Measurements from ENCODE around the gene APOF. TPM values are rescaled to one million over a fixed set of nuclear protein-coding genes. Genes with fewer than 3 reads are reported as not detected.
A peak's percentile ranks its signal among the peaks of the same experiment; 100 is the strongest.

The APOF gene
- total RNA-seq, 1 experiment from 2014 or later = not detected

DNA sequence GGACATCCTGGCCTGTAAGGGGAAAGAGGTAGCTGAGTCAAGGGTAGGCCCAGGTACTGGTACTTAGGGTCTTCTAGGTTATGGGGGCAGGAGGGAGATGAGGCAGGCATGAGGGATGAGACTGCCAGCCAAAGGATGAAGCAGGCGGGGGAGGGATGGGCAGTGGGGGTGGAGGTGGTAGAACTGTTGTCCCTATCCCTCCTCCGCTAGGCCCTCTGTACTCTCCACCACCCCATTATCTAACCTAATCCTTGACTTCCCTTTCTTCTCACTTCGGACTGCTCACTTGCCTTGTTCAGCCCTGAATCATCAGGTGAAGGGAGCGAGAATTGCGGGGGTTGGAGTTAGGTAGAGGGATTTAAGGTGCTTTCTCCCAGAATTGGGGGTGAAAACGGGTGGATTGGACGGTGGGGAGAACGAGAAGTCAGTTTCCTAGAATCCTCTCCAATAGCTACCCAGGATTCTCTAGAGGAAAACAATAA is 29.4 kb downstream of the APOF start:
- Histone ChIP-seq H2BK15ac (ENCODE audit: low read depth, low read length) (no peak overlapping the region), H3K4ac (ENCODE audit: low read depth, low read length) (no peak overlapping the region; the same call in 1 of the 2 replicates), H2AFZ (ENCODE audit: low read length) (peak overlapping the region; percentile 45), H3K23me2 (ENCODE audit: insufficient read length, low read depth, low read length, poor library complexity, severe bottlenecking) (peaks cover 9% of the 10 kb centered on the region), H3K4me1 (ENCODE audit: insufficient read depth, low read length) (peaks cover 10% of the 10 kb centered on the region), H3K79me1 (ENCODE audit: insufficient read depth, low read depth, low read length, poor library complexity, severe bottlenecking) (no peaks in the 10 kb centered on the region), H3K27me3 (ENCODE audit: insufficient read depth, low read length) (no peaks in the 10 kb centered on the region), H4K8ac (replicated peaks; ENCODE audit: insufficient read length, low read depth, low read length) (peak overlapping the region; percentile 28), H3K14ac (ENCODE audit: insufficient read depth, low read length) (peak overlapping the region; percentile 3; the same call in 1 of the 2 replicates), H4K5ac (ENCODE audit: insufficient read length, low read depth, low read length) (peak overlapping the region; percentile 66), H2BK12ac (ENCODE audit: insufficient read length, low read depth, low read length) (peak overlapping the region; percentile 18), H2AK5ac (ENCODE audit: insufficient read length, low read length) (no peak overlapping the region), H3K79me2 (ENCODE audit: insufficient read depth, low read length) (no peaks in the 10 kb centered on the region), H2BK120ac (ENCODE audit: low read depth, low read length, poor library complexity, severe bottlenecking) (peak overlapping the region; percentile 78), H3K9ac (ENCODE audit: extremely low read depth, insufficient read length, low read length) (peak overlapping the region; percentile 81), H3K4me2 (ENCODE audit: insufficient read depth, insufficient read length, low read length) (peak overlapping the region; percentile 68), H3T11ph (ENCODE audit: low read length) (no peak overlapping the region), H3K27ac (ENCODE audit: insufficient read length, low read depth, low read length) (peak overlapping the region; percentile 81), H4K20me1 (ENCODE audit: control insufficient read depth, insufficient read depth, insufficient read length) (no peaks in the 10 kb centered on the region), H3K9me3 (ENCODE audit: control insufficient read depth, low read depth, low read length) (no peaks in the 10 kb centered on the region), H3K56ac (ENCODE audit: insufficient read length, low read depth, low read length) (no peak overlapping the region), H3K23ac (ENCODE audit: insufficient read length, low read depth, low read length) (no peak overlapping the region), H2BK5ac (ENCODE audit: insufficient read length, low read length) (peak overlapping the region; percentile 23), H2BK20ac (ENCODE audit: low read depth, low read length, poor library complexity, severe bottlenecking) (no peak overlapping the region), H3K18ac (ENCODE audit: insufficient read length, low read depth, low read length) (peak overlapping the region; percentile 58), H4K91ac (ENCODE audit: insufficient read length, low read depth, low read length) (no peak overlapping the region)
- H3K27me3 Mint-ChIP-seq (ENCODE audit: low read depth) = no peaks in the 10 kb centered on the region; the same call in none of the 2 replicates
- no peak for DNase-seq
- H3K36me3 Mint-ChIP-seq (ENCODE audit: insufficient read depth in 1 of 3, low read depth in 3 of 3) = peaks cover 0 to 4% (median 3%) of the 10 kb centered on the region in 3 experiments; a peak in 2 of 7 replicates
- H3K4me1 Mint-ChIP-seq = peaks cover 30% of the 10 kb centered on the region in 2 experiments
- WGBS (ENCODE audit: extremely low coverage, insufficient read length, low lambda C conversion rate) = no CpG with 5 or more reads among the region's 8 CpGs
- TF ChIP-seq, protein P1, sequence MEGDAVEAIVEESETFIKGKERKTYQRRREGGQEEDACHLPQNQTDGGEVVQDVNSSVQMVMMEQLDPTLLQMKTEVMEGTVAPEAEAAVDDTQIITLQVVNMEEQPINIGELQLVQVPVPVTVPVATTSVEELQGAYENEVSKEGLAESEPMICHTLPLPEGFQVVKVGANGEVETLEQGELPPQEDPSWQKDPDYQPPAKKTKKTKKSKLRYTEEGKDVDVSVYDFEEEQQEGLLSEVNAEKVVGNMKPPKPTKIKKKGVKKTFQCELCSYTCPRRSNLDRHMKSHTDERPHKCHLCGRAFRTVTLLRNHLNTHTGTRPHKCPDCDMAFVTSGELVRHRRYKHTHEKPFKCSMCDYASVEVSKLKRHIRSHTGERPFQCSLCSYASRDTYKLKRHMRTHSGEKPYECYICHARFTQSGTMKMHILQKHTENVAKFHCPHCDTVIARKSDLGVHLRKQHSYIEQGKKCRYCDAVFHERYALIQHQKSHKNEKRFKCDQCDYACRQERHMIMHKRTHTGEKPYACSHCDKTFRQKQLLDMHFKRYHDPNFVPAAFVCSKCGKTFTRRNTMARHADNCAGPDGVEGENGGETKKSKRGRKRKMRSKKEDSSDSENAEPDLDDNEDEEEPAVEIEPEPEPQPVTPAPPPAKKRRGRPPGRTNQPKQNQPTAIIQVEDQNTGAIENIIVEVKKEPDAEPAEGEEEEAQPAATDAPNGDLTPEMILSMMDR (conservative IDR thresholded peaks at IDR 0.05) = no peak
- H3K27ac Mint-ChIP-seq = peak overlapping the region; percentile 99
- H3K4me3 Mint-ChIP-seq = peak overlapping the region; percentile 82 to 91
- no peaks in the 10 kb centered on the region for H3K9me3 Mint-ChIP-seq
